Measurements from ENCODE around the gene WASL. TPM values are rescaled to one million over a fixed set of nuclear protein-coding genes. Genes with fewer than 3 reads are reported as not detected.
A peak's percentile ranks its signal among the peaks of the same experiment; 100 is the strongest.

The WASL gene
- total and polyA plus RNA-seq, 2 of the 13 experiments (the other 11 are each of a cell fraction or from before 2014, with no cell fraction given) = 7.9 to 12.8 TPM

- H2AFZ ChIP-seq (ENCODE audit: low read length) = no peak overlapping the region
- H3K36me3 ChIP-seq (replicated peaks in 1 of 2; ENCODE audit: control insufficient read depth in 1 of 2, insufficient read depth in 2 of 2, low read length in 2 of 2) = no peaks in the 10 kb centered on the region
- H4K20me1 ChIP-seq (ENCODE audit: insufficient read depth, low read length) = no peaks in the 10 kb centered on the region
- H3K27me3 ChIP-seq (ENCODE audit: control insufficient read depth in 1 of 2, insufficient read depth in 2 of 2, low read length in 2 of 2) = no peaks in the 10 kb centered on the region
- TF ChIP-seq RARG (CRISPR knock-in tag; IDR thresholded peaks at IDR 0.05; ENCODE audit: low read depth) (no peak), ZNF781 (CRISPR knock-in tag; IDR thresholded peaks at IDR 0.05; ENCODE audit: borderline replicate concordance, not compliant biosample characterization) (no peak), NFIB (CRISPR knock-in tag; IDR thresholded peaks at IDR 0.05; ENCODE audit: borderline replicate concordance) (no peak), ZNF251 (CRISPR knock-in tag; IDR thresholded peaks at IDR 0.05) (no peak), NFRKB (IDR thresholded peaks at IDR 0.05) (no peak), CTCF (CRISPR knock-in tag; IDR thresholded peaks at IDR 0.05) (peak; percentile 12; the same call in 1 of the 2 replicates), ARHGAP35 (CRISPR knock-in tag; IDR thresholded peaks at IDR 0.05; ENCODE audit: borderline replicate concordance) (no peak), HHEX (CRISPR knock-in tag; IDR thresholded peaks at IDR 0.05) (no peak)
- WGBS (ENCODE audit: low lambda C conversion rate) = 17% methylated on average over 2 of the region's 2 CpGs
- no peak for FAIRE-seq
- H3K9ac ChIP-seq (ENCODE audit: insufficient read depth, low read depth, low read length) = no peak overlapping the region
- H3K4me2 ChIP-seq (ENCODE audit: low read depth, low read length) = no peak overlapping the region
- ChIA-PET CTCF (ENCODE audit: low intra/inter-chr PET ratio, low total read pairs) (no interaction called here), POLR2A (interaction anchor here (4.0 kb wide), 1 partner anchor 23 kb away, joined by 25 read pairs; the partner anchor contains the start of gene WASL)
- intact Hi-C loops (cut with micrococcal nuclease; ENCODE audit: unreplicated experiment) = no loop called here
- no peak for DNase-seq (ENCODE audit: low spot score)
- no TSS peak for BruUV-seq (replicated peaks)
- in situ Hi-C loops (cut with HindIII; ENCODE audit: extremely low pct_ligation_motif_present, low pct_unique_long_range_greater_than_20kb) = no loop called here
- no peak overlapping the region for H3K27ac ChIP-seq (ENCODE audit: extremely low read length, insufficient read depth, low read length)
- no peaks in the 10 kb centered on the region for H3K9me3 ChIP-seq (ENCODE audit: low read length)
- peak; percentile 56; the same call in 1 of the 3 replicates for ATAC-seq
- H3K4me3 ChIP-seq (replicated peaks in 1 of 3; ENCODE audit: insufficient read depth in 1 of 3, low read depth in 2 of 3, low read length in 3 of 3) = no peak overlapping the region
- no peaks in the 10 kb centered on the region for H3K79me2 ChIP-seq (ENCODE audit: insufficient read depth, low read length)
- peaks cover 20% of the 10 kb centered on the region for H3K4me1 ChIP-seq (ENCODE audit: insufficient read depth, low read length)
Observed at GRCh38 chr7:123771256-123771655, 22.5 kb upstream of the WASL start.
